Adrenal gland (tissue), 12 donors: ENCODE results near the gene CABP4. TPM values are rescaled to one million over a fixed set of nuclear protein-coding genes. Genes with fewer than 3 reads are reported as not detected.
"Not testable (repeated sequence)": the region's sequence is repeated elsewhere in the genome, so short reads cannot be mapped to it uniquely, and the experiment has no call there.

Source experiments
- DNase-seq, 7 donors: peaks; one replicate each; pipeline ENCODE4 v3.0.0-alpha.2; 2019 to 2020
- H3K27ac ChIP-seq, 5 donors: fragments of 200-600 bp; sonication (generic) in 4 of 5; 1 replicate in 3 of 5; 2 replicates in 2 of 5; pipeline versions ENCODE4 v1.5.1 to v1.8.0; 2016 to 2020; ENCODE audit warnings: mild to moderate bottlenecking in 1 of 5
- H3K27me3 ChIP-seq: fragments of 200-600 bp; 2 replicates; pipeline ENCODE4 v1.8.0; 2021
- H3K36me3 ChIP-seq, 2 donors: fragments of 200-600 bp; replicated peaks in 1 of 2; 1 replicate in 1 of 2; 2 replicates in 1 of 2; pipeline versions ENCODE4 v1.5.1 to v1.8.0; 2018 to 2022
- H3K4me1 ChIP-seq, 2 donors: fragments of 200-600 bp; replicated peaks in 1 of 2; 1 replicate in 1 of 2; 2 replicates in 1 of 2; pipeline versions ENCODE4 v1.5.1 to v1.8.0; 2018 to 2021
- H3K4me3 ChIP-seq, 4 donors: fragments of 200-600 bp; sonication (generic) in 3 of 4; one replicate each; pipeline ENCODE4 v1.5.1; 2016 to 2018
- H3K9me3 ChIP-seq, 3 donors: fragments of 200-600 bp; sonication (generic) in 1 of 3; replicated peaks in 1 of 3; 1 replicate in 2 of 3; 2 replicates in 1 of 3; pipeline versions ENCODE4 v1.5.1 to v1.8.0; 2016 to 2021
- POLR2A ChIP-seq, 2 donors: fragments of 450-650 bp; IDR thresholded peaks; one replicate each; pipeline ENCODE4 v1.6.1; 2017; ENCODE audit warnings: antibody characterized with exemption in 2 of 2, mild to moderate bottlenecking in 2 of 2, moderate library complexity in 1 of 2
- WGBS, 4 donors: extraction: QIAGEN DNeasy Blood & Tissue Kit in 2 of 4; methylation state at CpG; one replicate each; pipeline versions ENCODE4 v1.1.5 to v1.1.7; 2013 to 2017; 5-methylcytosine and 5-hydroxymethylcytosine counted together
- intact Hi-C, 2 donors: fragments of 100-400 bp; cut with DNase I; formaldehyde crosslinking; loops; one replicate each; pipeline versions ENCODE4 v1.14.1 to v1.15.0; 2022 to 2023
- polyA plus RNA-seq, 3 donors: library from polyadenylated mRNA; stranded (reverse); fragments of 200-250 nt in 2 of 3; fragments of 350-450 nt in 1 of 3; fragmentation: Illumina TruSeq in 1 of 3; extraction: RNeasy Lipid Tissue Mini Kit (QIAGEN cat#74804) in 1 of 3; gene quantifications; one replicate each; pipeline ENCODE4 v1.2.3, GENCODE V29; 2013 to 2014
- total RNA-seq, 9 donors: library from RNA; depleted of rRNA in 4 of 9; stranded (reverse); fragments of >200 nt in 4 of 9; fragments of 120-200 nt in 1 of 9; fragmentation: NEBNext Ultra II Directional in 1 of 9; extraction: Animal tissue kit (Norgen Biotek cat#: 25700) in 1 of 9; gene quantifications; one replicate each; pipeline versions ENCODE4 v1.1.0 to v1.2.4, GENCODE V29; 2013 to 2023
- TF ChIP-seq, protein P1 (sequence below), 6 experiments: fragments of 450-650 bp in 4 of 6; fragments of 200-600 bp in 2 of 6; sonication (generic) in 1 of 6; IDR thresholded peaks; 1 replicate in 5 of 6; 2 replicates in 1 of 6; pipeline versions ENCODE4 v1.5.1 to v1.8.0; 2016 to 2021; ENCODE audit warnings: antibody characterized with exemption in 6 of 6, mild to moderate bottlenecking in 2 of 6, moderate library complexity in 1 of 6
- donor health status: healthy with polysubstance abuse.
- donor health status: Bipolar disorder and iron deficiency.
- donor health status: DM: yes; HTN: yes; CAD: no.
- donor health status: DM: no; HTN: no; CAD: no.
- donor health status: DM: no; HTN: no; CAD: no.
- donor health status: DM: yes; HTN: yes; CAD: no.

CABP4 gene
- total and polyA plus RNA-seq, 12 donors, result 0.28 to 3.8 (median 1.5) TPM; not detected in 1

DNA sequence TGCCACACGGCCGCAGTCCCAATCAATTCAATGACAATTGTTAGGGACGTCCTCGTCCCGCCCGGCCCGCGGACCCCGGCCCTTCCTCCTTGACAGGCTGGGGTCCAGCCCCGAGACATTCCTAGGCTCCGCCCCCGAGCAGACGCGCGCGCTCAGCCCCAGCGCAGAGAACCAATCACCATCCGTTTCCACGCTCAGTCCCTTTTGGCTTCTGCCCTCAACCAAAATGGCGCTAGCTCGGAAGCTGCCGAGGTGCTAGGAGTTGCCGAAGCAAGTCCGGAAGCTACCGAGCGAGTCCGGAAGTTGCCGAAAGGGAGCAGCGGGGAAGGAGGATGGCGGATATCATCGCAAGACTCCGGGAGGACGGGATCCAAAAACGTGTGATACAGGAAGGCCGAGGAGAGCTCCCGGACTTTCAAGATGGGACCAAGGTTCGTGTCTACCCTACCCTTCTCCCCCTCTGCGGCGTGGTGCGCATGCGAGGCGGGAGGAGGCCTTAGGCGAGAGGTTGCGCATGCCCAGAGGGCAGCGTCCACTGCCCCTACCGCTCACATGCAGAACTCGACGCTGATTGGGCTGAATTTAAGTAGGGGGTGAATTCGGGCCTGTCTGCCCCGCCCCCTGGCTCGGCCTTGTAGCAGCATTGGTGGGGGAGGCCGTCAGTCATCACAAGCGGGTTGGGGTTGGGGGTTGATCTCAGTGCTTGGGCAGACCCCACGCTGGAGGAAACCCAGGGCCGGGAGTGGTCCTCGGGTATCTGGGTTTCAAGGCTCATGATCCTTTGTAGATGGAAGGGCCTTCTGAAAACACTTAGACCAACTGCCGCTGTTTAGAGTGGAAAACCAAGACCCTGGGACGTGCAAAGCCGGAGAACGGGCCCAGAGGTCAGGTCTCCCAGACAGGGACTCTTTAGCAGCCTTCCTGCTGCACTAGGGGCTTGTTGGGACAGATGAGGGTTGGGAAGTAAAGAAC, 28.0 kb downstream of the CABP4 start, which contains the start of gene AIP:
AIP (plus strand) TSS at position 200 of the 972 bp plus-strand sequence; CDS start at position 333, 133 bp downstream.
- no peaks in the 10 kb centered on the region for H3K27me3 ChIP-seq
- DNase-seq, result peak; percentile 95 to 99 (median 98)
- H3K36me3 ChIP-seq, result peaks cover 0 to 12% of the 10 kb centered on the region in 2 donors
- WGBS, 4 donors, result 9 to 24% (median 12%) methylated on average over 13 to 60 of the region's 60 CpGs
- no peaks in the 10 kb centered on the region for H3K9me3 ChIP-seq
- TF ChIP-seq POLR2A (IDR thresholded peaks at IDR 0.05), result peak; percentile 36 to 40
- TF ChIP-seq, protein P1, sequence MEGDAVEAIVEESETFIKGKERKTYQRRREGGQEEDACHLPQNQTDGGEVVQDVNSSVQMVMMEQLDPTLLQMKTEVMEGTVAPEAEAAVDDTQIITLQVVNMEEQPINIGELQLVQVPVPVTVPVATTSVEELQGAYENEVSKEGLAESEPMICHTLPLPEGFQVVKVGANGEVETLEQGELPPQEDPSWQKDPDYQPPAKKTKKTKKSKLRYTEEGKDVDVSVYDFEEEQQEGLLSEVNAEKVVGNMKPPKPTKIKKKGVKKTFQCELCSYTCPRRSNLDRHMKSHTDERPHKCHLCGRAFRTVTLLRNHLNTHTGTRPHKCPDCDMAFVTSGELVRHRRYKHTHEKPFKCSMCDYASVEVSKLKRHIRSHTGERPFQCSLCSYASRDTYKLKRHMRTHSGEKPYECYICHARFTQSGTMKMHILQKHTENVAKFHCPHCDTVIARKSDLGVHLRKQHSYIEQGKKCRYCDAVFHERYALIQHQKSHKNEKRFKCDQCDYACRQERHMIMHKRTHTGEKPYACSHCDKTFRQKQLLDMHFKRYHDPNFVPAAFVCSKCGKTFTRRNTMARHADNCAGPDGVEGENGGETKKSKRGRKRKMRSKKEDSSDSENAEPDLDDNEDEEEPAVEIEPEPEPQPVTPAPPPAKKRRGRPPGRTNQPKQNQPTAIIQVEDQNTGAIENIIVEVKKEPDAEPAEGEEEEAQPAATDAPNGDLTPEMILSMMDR (IDR thresholded peaks at IDR 0.05), result peak in 5 of 6 experiments; percentile 26 to 61 (median 42)
- intact Hi-C loops, result no loop called here
- H3K4me1 ChIP-seq, result peaks cover 17 to 24% of the 10 kb centered on the region in 2 donors
- peak within 1 kb of the TSS in 2 of 4 donors; percentile 41 to 67 for H3K4me3 ChIP-seq
- peak within 1 kb of the TSS in 4 of 5 donors; percentile 64 to 92 (median 84) for H3K27ac ChIP-seq

DNA sequence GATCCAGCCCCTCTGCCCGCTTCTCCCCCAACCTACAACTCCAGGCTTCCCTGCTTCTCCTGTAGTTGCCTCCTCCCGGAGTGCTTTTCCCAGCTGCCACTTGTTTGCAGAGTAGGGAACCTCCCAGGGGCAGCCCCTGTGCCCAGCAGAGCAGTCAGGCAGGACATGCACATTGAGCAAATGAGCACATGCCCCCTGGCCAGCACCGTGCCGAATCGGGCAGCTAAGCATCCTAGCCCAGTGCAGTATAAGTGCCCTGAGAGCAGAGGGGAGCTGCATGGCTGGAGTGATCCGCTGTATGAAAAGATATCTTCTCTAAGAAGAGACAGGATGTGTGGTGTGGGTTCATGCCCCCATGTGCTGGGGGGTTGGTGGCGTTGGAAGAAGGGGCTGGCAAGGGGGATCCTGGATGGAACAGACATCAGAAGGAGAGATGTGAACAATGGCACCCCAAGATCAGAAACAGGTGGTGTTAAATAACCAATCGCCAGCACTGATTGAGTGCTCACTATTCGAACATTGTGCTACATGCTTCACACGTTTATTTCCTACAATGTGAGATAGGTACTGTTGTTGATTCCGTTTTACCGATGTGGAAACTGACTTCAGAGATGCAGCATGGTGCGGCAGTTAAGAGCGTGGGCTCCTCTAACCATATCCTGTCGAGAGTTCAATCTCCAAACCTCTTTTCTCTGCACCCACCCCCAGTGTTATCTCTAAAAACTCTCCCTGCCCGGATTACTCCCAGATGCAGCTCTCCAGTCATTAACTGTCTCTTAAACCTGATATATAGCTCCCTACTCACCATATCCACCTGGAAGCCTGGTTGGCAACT, 28.9 kb downstream of the CABP4 start:
- Histone ChIP-seq H3K4me1 (peaks cover 17 to 24% of the 10 kb centered on the region in 2 donors), H3K27ac (peak overlapping the region in 1 of 5 donors; percentile 26), H3K9me3 (no peaks in the 10 kb centered on the region), H3K27me3 (no peaks in the 10 kb centered on the region), H3K4me3 (peak overlapping the region in 1 of 4 donors; percentile 67), H3K36me3 (peaks cover 0 to 16% of the 10 kb centered on the region in 2 donors)
- TF ChIP-seq, protein P1 (IDR thresholded peaks at IDR 0.05), result no peak
- TF ChIP-seq POLR2A (IDR thresholded peaks at IDR 0.05), result no peak
- no peak for DNase-seq
- 88 to 92% (median 88%) methylated on average over 13 to 16 of the region's 16 CpGs for WGBS, 4 donors
- intact Hi-C loops, result no loop called here

DNA sequence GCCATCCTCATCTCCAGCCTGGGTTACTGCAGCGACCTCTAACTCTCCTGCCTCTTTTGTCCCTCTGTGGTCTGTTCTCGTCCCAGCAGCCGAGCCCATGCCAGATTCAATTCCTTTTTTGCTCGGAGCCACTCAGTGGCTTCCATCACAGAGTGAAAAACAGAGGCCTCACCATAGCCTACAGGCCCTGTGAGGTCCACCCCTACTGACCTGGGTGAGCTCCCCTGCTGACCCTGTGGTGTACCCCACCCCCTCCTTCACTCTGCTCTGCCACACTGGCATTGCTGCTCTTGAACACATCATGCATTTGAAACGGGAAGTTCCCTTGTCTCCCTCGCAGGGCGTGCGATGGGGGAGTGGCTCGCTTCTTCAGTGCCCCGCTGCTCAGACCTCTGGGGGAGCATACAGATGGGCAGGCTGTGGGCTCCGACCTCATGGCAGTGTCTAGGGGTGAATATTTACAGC, 29.7 kb downstream of the CABP4 start:
- H3K9me3 ChIP-seq, result no peaks in the 10 kb centered on the region
- no peak overlapping the region for H3K4me3 ChIP-seq
- 68 to 80% (median 75%) methylated on average over 9 to 11 of the region's 11 CpGs for WGBS, 4 donors
- TF ChIP-seq POLR2A (IDR thresholded peaks at IDR 0.05), result no peak
- TF ChIP-seq, protein P1 (IDR thresholded peaks at IDR 0.05), result no peak
- intact Hi-C loops, result no loop called here
- no peaks in the 10 kb centered on the region for H3K27me3 ChIP-seq
- no peak for DNase-seq
- peaks cover 0 to 25% of the 10 kb centered on the region in 2 donors for H3K36me3 ChIP-seq
- peaks cover 17 to 24% of the 10 kb centered on the region in 2 donors for H3K4me1 ChIP-seq
- H3K27ac ChIP-seq, result no peak overlapping the region

DNA sequence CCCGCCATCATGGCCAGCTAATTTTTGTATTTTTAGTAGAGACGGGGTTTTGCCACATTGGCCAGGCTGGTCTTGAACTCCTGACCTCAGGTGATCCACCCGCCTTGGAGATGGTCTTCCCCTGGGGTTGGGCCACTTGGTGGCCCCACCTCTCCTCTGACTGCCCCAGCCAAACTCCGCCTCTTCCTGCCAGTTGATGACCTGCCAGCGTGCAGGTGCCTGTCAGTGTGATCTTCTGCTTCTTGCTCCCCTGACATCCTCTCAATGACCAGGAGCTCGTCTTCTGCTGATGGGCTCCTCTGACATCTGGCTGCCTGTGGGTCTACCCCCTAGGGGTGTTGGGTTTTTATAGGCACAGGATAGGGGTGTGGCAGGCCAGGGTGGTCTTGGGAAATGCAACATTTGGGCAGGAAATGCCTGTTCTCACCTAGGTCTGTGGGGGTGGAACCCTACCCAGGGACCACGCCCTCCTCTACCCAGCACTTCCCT, 30.8 kb downstream of the CABP4 start:
- H3K4me3 ChIP-seq, intact Hi-C loops, DNase-seq, H3K27ac ChIP-seq, H3K27me3 ChIP-seq, H3K9me3 ChIP-seq: not testable (repeated sequence)
- peaks cover 17 to 24% of the 10 kb centered on the region in 2 donors for H3K4me1 ChIP-seq
- peaks cover 0 to 35% of the 10 kb centered on the region in 2 donors for H3K36me3 ChIP-seq
- WGBS, 4 donors, result 85 to 91% (median 88%) methylated on average over 7 of the region's 7 CpGs
